GM23338 (cell line): ENCODE measurements around the gene KHK. TPM values are rescaled to one million over a fixed set of nuclear protein-coding genes. Genes with fewer than 3 reads are reported as not detected.

Experiments used
- ATAC-seq: fragments of 200-7000 bp; cut with Tn5 transposase; 3 replicates; pipeline ENCODE4 v1.9.1; 2020
- DNase-seq: peaks from one replicate; pipeline ENCODE4 v3.0.0-alpha.2; 2015; ENCODE audit warnings: low spot score
- H2AFZ ChIP-seq: fragments of 200-600 bp; sonication (generic); 2 replicates; pipeline ENCODE4 v1.8.0; 2016; ENCODE audit warnings: antibody characterized with exemption, mild to moderate bottlenecking, moderate library complexity
- H3F3A ChIP-seq: fragments of 200-600 bp; sonication (generic); replicated peaks from 2 replicates; pipeline ENCODE4 v1.8.0; 2017; ENCODE audit warnings: antibody characterized with exemption, mixed run types, low read depth
- H3K27ac ChIP-seq: fragments of 200-600 bp; sonication (generic); 2 replicates; pipeline ENCODE4 v1.6.1; 2016; ENCODE audit warnings: low read depth
- H3K27me3 ChIP-seq: fragments of 200-600 bp; sonication (generic); 2 replicates; pipeline ENCODE4 v1.8.0; 2016; ENCODE audit warnings: mild to moderate bottlenecking, mixed run types, moderate library complexity; ENCODE audit not compliant: insufficient read depth
- H3K36me3 ChIP-seq: fragments of 200-600 bp; sonication (generic); 2 replicates; pipeline ENCODE4 v1.8.0; 2016; ENCODE audit warnings: mild to moderate bottlenecking; ENCODE audit not compliant: insufficient read depth
- H3K4me1 ChIP-seq: fragments of 200-600 bp; sonication (generic); 2 replicates; pipeline ENCODE4 v1.8.0; 2016; ENCODE audit warnings: mild to moderate bottlenecking, moderate library complexity; ENCODE audit not compliant: insufficient read depth
- H3K4me2 ChIP-seq: fragments of 200-600 bp; sonication (generic); 2 replicates; pipeline ENCODE4 v1.7.1; 2017; ENCODE audit warnings: mixed run types
- H3K4me3 ChIP-seq: fragments of 200-600 bp; sonication (generic); 2 replicates; pipeline ENCODE4 v1.6.1; 2016; ENCODE audit warnings: mixed run types
- H3K79me2 ChIP-seq: fragments of 200-600 bp; sonication (generic); replicated peaks from 2 replicates; pipeline ENCODE4 v1.8.0; 2017; ENCODE audit warnings: mild to moderate bottlenecking; ENCODE audit not compliant: insufficient read depth
- H3K9me2 ChIP-seq: fragments of 200-600 bp; sonication (generic); 2 replicates; pipeline ENCODE4 v1.8.0; 2017; ENCODE audit not compliant: insufficient read depth
- H4K20me1 ChIP-seq: fragments of 200-600 bp; sonication (generic); replicated peaks from 2 replicates; pipeline ENCODE4 v1.8.0; 2017; ENCODE audit warnings: mild to moderate bottlenecking; ENCODE audit not compliant: insufficient read depth
- H3K27ac Mint-ChIP-seq: 2 replicates; pipeline ENCODE4 v1.8.0; 2020; ENCODE audit warnings: inconsistent platforms, mild to moderate bottlenecking, moderate library complexity, mixed read lengths
- H3K27me3 Mint-ChIP-seq: 3 replicates; pipeline ENCODE4 v1.8.0; 2022; ENCODE audit warnings: low read depth, mild to moderate bottlenecking, moderate library complexity, mixed read lengths, inconsistent platforms; ENCODE audit not compliant: insufficient read depth, poor library complexity
- H3K36me3 Mint-ChIP-seq: 3 replicates; pipeline ENCODE4 v1.8.0; 2021; ENCODE audit warnings: low read depth, mild to moderate bottlenecking, inconsistent platforms, moderate library complexity, mixed read lengths
- H3K4me1 Mint-ChIP-seq: 3 replicates; pipeline ENCODE4 v1.8.0; 2020; ENCODE audit warnings: mild to moderate bottlenecking, inconsistent platforms, mixed read lengths
- H3K4me3 Mint-ChIP-seq: 3 replicates; pipeline ENCODE4 v1.8.0; 2021; ENCODE audit warnings: moderate library complexity, mild to moderate bottlenecking, inconsistent platforms, mixed read lengths
- H3K9me3 Mint-ChIP-seq: 3 replicates; pipeline ENCODE4 v1.8.0; 2020; ENCODE audit warnings: moderate library complexity, mild to moderate bottlenecking, inconsistent platforms, mixed read lengths
- CREB1 ChIP-seq: fragments of 250-450 bp; sonication (Bioruptor Pico); IDR thresholded peaks from 2 replicates; pipeline ENCODE4 v1.5.0; 2020; ENCODE audit warnings: low read depth, mild to moderate bottlenecking, moderate library complexity
- CTCF ChIP-seq, 2 experiments: fragments of 200-600 bp in 1 of 2; sonication (generic) in 1 of 2; conservative IDR thresholded peaks; 2 replicates each; pipeline versions ENCODE4 v1.5.1 to v1.6.1; 2016 to 2017; ENCODE audit warnings: antibody characterized with exemption in 2 of 2, low read depth in 2 of 2, mild to moderate bottlenecking in 2 of 2, moderate library complexity in 1 of 2
- ETS1 ChIP-seq: IDR thresholded peaks from 2 replicates; pipeline ENCODE4 v1.6.1; 2016; ENCODE audit warnings: antibody characterized with exemption
- EZH2 ChIP-seq: fragments of 200-600 bp; sonication (generic); IDR thresholded peaks from one replicate; pipeline ENCODE4 v1.8.0; 2017; ENCODE audit warnings: antibody characterized with exemption, mild to moderate bottlenecking, low read depth; ENCODE audit not compliant: unreplicated experiment
- EZH2phosphoT487 ChIP-seq: fragments of 200-600 bp; sonication (generic); IDR thresholded peaks from one replicate; pipeline ENCODE4 v1.8.1; 2018; ENCODE audit warnings: antibody characterized with exemption; ENCODE audit not compliant: unreplicated experiment
- JUNB ChIP-seq: IDR thresholded peaks from one replicate; pipeline ENCODE4 v1.6.1; 2016; ENCODE audit warnings: antibody characterized with exemption; ENCODE audit not compliant: unreplicated experiment
- NANOG ChIP-seq: IDR thresholded peaks from 2 replicates; pipeline ENCODE4 v1.6.1; 2016; ENCODE audit warnings: antibody characterized with exemption, borderline replicate concordance
- POLR2AphosphoS5 ChIP-seq: IDR thresholded peaks from 2 replicates; pipeline ENCODE4 v1.6.1; 2016; ENCODE audit warnings: antibody characterized with exemption, low read depth
- REST ChIP-seq: IDR thresholded peaks from one replicate; pipeline ENCODE4 v1.6.1; 2018; ENCODE audit warnings: antibody characterized with exemption; ENCODE audit not compliant: unreplicated experiment
- STAT1 ChIP-seq: IDR thresholded peaks from one replicate; pipeline ENCODE4 v1.6.1; 2016; ENCODE audit warnings: antibody characterized with exemption; ENCODE audit not compliant: unreplicated experiment
- ZNF114 ChIP-seq: fragments of 250-450 bp; sonication (Bioruptor Pico); IDR thresholded peaks from 2 replicates; pipeline ENCODE4 v1.5.0; 2020; ENCODE audit warnings: mild to moderate bottlenecking, moderate library complexity
- ZNF331 ChIP-seq: fragments of 250-450 bp; sonication (Bioruptor Pico); IDR thresholded peaks from 2 replicates; pipeline ENCODE4 v1.5.0; 2020; ENCODE audit warnings: low read depth, mild to moderate bottlenecking, moderate library complexity
- ZNF462 ChIP-seq: fragments of 250-450 bp; sonication (Bioruptor Pico); IDR thresholded peaks from 2 replicates; pipeline ENCODE4 v1.5.0; 2020; ENCODE audit warnings: mild to moderate bottlenecking, moderate library complexity
- polyA plus RNA-seq: library from polyadenylated mRNA; unstranded; fragments of >200 nt; fragmentation: Nextera tagmentation; extraction: Ambion mirVana; gene quantifications from 2 replicates; pipeline ENCODE4 v1.2.1, GENCODE V29; 2016
- total RNA-seq: library from RNA; depleted of rRNA; stranded (reverse); fragments of >200 nt; shearing (Covaris generic); gene quantifications from 2 replicates; pipeline ENCODE4 v1.2.3, GENCODE V29; 2014

The KHK gene
- total and polyA plus RNA-seq, 2 experiments from 2014 or later: 9.7 TPM

GRCh38 chr2:27136751-27137150, 50.2 kb downstream of the KHK start:
- Histone ChIP-seq H3K9me2 (no peaks in the 10 kb centered on the region), H3K4me2 (no peak overlapping the region), H2AFZ (no peak overlapping the region), H3K4me1 (peaks cover 6% of the 10 kb centered on the region; the same call in 1 of the 2 replicates), H3K36me3 (no peaks in the 10 kb centered on the region), H3K79me2 (peaks cover 11% of the 10 kb centered on the region), H3F3A (no peaks in the 10 kb centered on the region; the same call in 1 of the 2 replicates), H4K20me1 (peaks cover 10% of the 10 kb centered on the region; the same call in 1 of the 2 replicates), H3K27ac (no peak overlapping the region), H3K4me3 (no peak overlapping the region), H3K27me3 (no peaks in the 10 kb centered on the region)
- no peak for DNase-seq
- H3K4me1 Mint-ChIP-seq: peaks cover 10% of the 10 kb centered on the region; the same call in 2 of the 3 replicates
- H3K36me3 Mint-ChIP-seq: peaks cover 13% of the 10 kb centered on the region; the same call in 2 of the 3 replicates
- no peaks in the 10 kb centered on the region for H3K9me3 Mint-ChIP-seq
- no peak overlapping the region for H3K27ac Mint-ChIP-seq
- no peak for ATAC-seq
- peaks cover 8% of the 10 kb centered on the region for H3K27me3 Mint-ChIP-seq
- TF ChIP-seq ZNF462 (CRISPR knock-in tag) (no peak), ZNF114 (CRISPR knock-in tag) (no peak), CTCF (conservative IDR thresholded peaks at IDR 0.05; ENCODE audit: low read depth in 2 of 2) (no peak), POLR2AphosphoS5 (no peak), REST (no peak), JUNB (no peak), STAT1 (no peak), NANOG (no peak), ETS1 (no peak), CREB1 (CRISPR knock-in tag) (no peak), ZNF331 (no peak), EZH2 (no peak), EZH2phosphoT487 (no peak)
- no peak overlapping the region for H3K4me3 Mint-ChIP-seq
